ENCODE data around the gene COMMD10.

Gene COMMD10

DNA sequence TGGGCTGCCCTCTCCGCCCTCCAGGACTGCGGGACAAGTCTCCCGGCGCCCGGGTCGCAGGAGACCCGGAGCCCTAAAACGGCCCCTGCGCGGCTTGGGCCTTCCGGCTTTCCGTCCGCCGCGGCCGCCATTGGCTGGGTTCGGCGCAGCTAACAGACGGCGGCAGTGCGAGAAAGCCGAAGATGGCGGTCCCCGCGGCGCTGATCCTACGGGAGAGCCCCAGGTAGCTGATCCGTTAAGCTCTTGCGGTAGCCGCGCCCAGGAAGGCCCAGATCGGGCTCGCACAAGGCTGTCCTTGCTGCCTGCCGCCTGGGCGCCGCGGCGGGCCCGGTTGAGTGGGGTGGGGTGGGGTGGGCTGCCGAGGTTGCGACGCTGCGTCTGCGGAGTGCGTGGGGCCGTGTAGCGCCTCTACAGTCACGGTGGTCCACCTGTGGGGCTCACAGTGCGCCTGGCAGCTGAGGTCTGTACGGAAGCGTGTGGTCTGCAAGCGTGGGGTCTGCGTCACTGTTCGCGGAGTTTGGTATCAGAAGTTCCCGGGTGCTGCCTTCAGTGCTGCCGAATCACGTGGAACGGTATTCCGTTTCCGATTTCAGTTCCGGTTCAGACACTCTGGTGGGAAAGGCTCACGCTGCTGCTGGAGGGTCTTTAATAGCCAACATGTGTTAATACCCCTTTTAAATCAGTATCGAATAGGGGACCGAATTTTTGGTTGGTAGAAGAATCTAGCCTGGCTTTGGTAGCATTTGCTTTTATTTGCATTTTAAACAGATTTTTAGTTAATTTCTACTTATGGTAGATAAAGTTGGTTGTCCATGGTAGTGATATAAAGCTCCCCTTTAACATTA is at the start of gene COMMD10:
TSS of gene COMMD10 (plus strand) at position 155 of the 845 bp plus-strand sequence.
- peak; percentile 63 to 78 for DNase-seq (ENCODE audit: low read depth in 1 of 2, low spot score in 1 of 2)
- in situ Hi-C loops (cut with HindIII; ENCODE audit: low pct_unique_long_range_greater_than_20kb, low sequenced_read_pairs), result no loop called here
- TF ChIP-seq JUND (IDR thresholded peaks at IDR 0.05; ENCODE audit: low read depth), result no peak

DNA sequence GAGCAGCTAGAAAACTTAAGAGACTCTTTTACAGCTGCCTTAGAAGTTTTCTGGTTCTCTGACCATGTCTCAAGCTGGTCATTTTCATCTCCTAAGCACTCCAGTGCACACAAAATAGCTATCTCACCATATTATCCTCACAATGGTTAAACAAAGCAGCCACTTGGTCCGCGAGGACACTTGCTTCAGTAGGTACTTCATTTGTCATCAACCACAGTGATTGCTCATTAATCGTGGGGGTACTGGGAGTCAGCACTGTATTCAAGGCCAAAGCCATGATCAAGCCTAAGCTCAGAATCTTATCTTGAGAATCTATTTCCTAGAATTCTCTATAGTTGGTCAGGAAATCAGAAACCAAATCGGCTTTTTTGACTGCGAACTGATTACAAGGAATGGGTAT is 49.7 kb upstream of the COMMD10 start:
- TF ChIP-seq JUND (IDR thresholded peaks at IDR 0.05; ENCODE audit: low read depth), result no peak
- in situ Hi-C loops (cut with HindIII; ENCODE audit: low pct_unique_long_range_greater_than_20kb, low sequenced_read_pairs), result no loop called here
- DNase-seq (ENCODE audit: low read depth in 1 of 2, low spot score in 1 of 2), result no peak

DNA sequence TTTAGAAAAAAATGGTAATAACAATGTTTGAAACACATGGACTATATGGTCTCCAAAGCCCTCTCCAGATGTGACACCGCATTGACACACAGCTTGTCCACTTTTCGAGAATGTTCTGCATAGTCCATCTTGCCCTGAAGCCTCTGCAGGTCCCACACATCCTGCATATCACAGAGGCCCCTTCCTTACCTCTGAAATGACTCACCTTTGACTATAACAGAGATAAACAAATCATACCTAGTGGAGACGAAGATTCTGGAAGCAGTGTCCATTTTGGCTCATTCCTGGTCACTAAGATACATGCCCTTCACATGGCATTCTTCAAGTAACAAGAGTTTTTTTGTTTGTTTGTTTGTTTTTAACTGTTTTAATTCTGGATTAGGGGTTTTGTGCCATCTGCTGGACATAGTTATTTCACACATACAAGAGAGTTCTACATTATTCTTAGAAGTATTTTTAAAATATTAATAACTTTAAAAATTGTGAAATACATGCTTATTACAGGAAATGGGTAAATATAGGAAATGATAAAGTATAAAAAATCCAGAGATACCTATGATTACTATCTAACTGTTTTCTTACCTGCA is 47.5 kb upstream of the COMMD10 start:
- peak in 1 of 2 experiments; percentile 9 for DNase-seq (ENCODE audit: low read depth in 1 of 2, low spot score in 1 of 2)
- TF ChIP-seq JUND (IDR thresholded peaks at IDR 0.05; ENCODE audit: low read depth), result no peak
- in situ Hi-C loops (cut with HindIII; ENCODE audit: low pct_unique_long_range_greater_than_20kb, low sequenced_read_pairs), result no loop called here

DNA sequence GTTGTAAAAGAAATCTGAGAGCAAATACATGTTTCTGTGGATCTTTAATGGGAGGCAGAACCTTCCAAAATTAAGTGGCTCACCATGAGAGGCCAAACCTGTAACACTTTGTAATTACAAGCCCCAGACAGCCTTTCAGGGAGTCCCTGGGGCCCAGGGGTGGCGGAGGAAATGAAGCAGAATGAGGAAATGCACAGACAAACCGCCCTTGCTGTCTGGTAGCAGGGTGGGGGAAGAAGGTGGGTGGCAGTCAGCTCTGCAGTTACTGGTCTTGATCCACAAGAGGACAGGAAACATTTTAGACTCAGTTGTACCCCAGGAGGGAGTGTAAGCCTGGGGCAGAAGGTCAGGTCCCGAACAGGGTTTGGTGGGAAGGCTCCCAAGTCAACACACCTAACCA is 46.0 kb upstream of the COMMD10 start:
- TF ChIP-seq JUND (IDR thresholded peaks at IDR 0.05; ENCODE audit: low read depth), result no peak
- in situ Hi-C loops (cut with HindIII; ENCODE audit: low pct_unique_long_range_greater_than_20kb, low sequenced_read_pairs), result no loop called here
- no peak for DNase-seq (ENCODE audit: low read depth in 1 of 2, low spot score in 1 of 2)

DNA sequence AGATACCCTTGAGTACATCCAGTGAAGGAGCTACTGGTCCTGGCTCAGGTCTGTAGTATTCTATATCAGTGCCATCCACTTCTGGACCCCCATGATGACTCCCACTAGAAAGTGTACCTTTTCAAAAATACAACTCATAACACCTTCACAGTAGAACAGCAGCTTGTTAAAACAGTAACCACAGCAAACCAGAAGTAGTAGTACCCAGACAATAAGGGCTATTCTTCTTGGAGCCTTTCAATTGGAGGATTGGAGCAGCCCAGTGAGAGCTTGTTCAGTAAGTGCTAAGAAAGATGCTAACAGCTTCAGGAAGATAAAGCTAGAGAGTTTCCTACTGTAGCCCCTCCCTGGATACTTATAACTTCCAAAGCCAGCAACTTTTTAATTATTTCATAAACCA is 42.5 kb upstream of the COMMD10 start:
- DNase-seq (ENCODE audit: low read depth in 1 of 2, low spot score in 1 of 2), result no peak
- TF ChIP-seq JUND (IDR thresholded peaks at IDR 0.05; ENCODE audit: low read depth), result no peak
- in situ Hi-C loops (cut with HindIII; ENCODE audit: low pct_unique_long_range_greater_than_20kb, low sequenced_read_pairs), result no loop called here

DNA sequence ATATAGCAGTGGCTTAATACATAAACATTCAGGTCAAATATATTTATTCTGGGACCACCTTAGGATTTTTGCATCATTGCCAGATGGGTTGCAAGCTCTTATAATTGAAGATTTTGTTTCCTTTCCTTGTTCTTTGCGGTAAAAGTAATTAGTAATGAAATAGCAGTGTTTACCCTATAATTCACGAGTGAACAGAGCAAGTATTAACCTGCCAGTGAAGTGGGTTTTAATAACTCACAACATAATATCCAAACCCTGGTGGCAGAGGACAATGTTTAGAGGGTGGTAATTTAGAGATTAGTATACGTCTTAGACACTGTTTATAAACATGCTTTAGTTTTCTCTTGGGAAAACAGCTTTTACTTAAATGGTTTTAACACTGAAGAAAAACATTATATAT is 40.8 kb upstream of the COMMD10 start:
- no peak for TF ChIP-seq JUND (IDR thresholded peaks at IDR 0.05; ENCODE audit: low read depth)
- in situ Hi-C loops (cut with HindIII; ENCODE audit: low pct_unique_long_range_greater_than_20kb, low sequenced_read_pairs), result no loop called here
- no peak for DNase-seq (ENCODE audit: low read depth in 1 of 2, low spot score in 1 of 2)

DNA sequence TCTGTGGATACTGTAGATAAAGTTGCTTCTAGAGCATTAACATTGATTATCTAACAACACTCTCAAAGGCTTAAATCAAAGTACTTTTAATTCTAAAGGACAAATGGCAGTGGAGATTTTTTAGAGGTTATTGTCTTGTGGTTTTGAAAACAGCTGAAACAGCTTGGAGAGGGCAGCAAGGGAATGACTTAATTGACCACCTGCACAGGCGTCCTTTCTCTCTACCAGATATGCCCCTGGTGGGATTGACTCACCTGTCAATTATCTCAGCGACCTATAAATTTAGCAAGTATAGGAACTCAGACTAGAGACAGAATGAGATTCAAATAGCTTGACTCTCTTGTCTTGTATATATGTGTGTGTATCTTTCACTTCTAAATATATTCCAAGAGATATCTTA is 39.0 kb upstream of the COMMD10 start:
- DNase-seq (ENCODE audit: low read depth in 1 of 2, low spot score in 1 of 2), result no peak
- in situ Hi-C loops (cut with HindIII; ENCODE audit: low pct_unique_long_range_greater_than_20kb, low sequenced_read_pairs), result no loop called here
- TF ChIP-seq JUND (IDR thresholded peaks at IDR 0.05; ENCODE audit: low read depth), result no peak

DNA sequence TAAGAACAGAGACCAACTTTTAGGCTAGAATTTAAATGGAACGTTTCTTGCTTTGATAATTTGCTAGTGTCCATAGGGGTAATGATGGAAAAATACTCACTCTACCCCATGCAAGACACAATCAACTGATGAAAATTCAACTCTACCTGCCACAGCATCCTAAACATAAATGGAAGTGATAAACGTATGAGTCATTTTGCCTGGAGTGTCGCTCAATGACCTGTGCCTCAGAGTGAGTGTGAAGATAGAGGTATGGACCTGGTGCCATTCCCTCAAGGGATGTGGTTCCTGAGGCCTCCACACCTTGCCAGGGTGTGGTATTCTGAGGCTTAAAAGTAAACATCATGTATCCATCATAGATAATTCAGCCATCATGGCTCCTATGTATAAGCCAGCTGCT is 38.6 kb upstream of the COMMD10 start:
- no peak for DNase-seq (ENCODE audit: low read depth in 1 of 2, low spot score in 1 of 2)
- TF ChIP-seq JUND (IDR thresholded peaks at IDR 0.05; ENCODE audit: low read depth), result no peak
- in situ Hi-C loops (cut with HindIII; ENCODE audit: low pct_unique_long_range_greater_than_20kb, low sequenced_read_pairs), result no loop called here

DNA sequence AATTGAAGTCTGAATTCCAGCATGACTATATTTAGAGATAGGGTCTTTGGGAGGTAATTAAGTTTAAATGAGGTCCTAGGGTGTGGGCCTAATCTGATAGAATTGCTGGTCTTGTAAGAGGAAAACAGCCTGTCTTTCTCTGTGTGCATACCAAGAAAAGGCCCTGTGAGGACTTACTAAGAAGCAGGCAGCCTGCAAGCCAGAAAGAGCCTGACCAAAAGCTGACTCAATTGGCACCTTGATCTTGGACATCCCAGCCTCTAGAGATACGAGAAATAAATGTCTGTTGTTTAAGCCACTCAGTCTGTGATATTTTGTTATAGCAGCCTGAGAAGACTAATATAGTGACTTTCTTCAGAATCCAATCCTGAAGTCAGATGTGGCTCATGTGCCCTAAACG is 38.0 kb upstream of the COMMD10 start:
- no peak for TF ChIP-seq JUND (IDR thresholded peaks at IDR 0.05; ENCODE audit: low read depth)
- in situ Hi-C loops (cut with HindIII; ENCODE audit: low pct_unique_long_range_greater_than_20kb, low sequenced_read_pairs), result no loop called here
- DNase-seq (ENCODE audit: low read depth in 1 of 2, low spot score in 1 of 2), result no peak

DNA sequence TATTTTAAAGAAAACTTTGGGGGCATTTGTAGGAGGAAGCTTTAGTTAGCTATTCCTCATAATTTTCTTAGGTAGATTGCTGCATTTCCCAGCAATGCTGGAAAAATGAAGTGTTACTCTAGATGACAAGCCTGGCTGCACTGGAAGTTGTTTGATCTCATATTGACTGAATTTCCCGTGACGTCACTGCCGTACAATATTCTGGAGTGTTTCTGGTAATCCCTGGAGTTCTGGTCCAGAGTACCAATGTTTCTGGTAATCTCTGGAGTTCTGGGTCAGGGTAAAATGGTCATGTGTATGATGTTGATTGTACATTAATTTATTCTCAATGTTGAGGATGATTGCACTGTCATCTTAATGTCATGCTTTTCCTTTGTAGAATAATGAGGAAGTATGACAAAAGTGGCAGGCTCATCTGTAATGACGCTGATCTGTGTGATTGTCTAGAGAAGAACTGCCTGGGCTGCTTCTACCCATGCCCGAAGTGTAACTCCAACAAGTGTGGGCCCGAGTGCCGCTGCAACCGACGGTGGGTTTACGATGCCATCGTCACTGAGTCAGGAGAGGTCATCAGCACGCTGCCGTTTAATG is 26.4 kb upstream of the COMMD10 start:
- in situ Hi-C loops (cut with HindIII; ENCODE audit: low pct_unique_long_range_greater_than_20kb, low sequenced_read_pairs), result no loop called here
- DNase-seq (ENCODE audit: low read depth in 1 of 2, low spot score in 1 of 2), result no peak
- TF ChIP-seq JUND (IDR thresholded peaks at IDR 0.05; ENCODE audit: low read depth), result no peak

DNA sequence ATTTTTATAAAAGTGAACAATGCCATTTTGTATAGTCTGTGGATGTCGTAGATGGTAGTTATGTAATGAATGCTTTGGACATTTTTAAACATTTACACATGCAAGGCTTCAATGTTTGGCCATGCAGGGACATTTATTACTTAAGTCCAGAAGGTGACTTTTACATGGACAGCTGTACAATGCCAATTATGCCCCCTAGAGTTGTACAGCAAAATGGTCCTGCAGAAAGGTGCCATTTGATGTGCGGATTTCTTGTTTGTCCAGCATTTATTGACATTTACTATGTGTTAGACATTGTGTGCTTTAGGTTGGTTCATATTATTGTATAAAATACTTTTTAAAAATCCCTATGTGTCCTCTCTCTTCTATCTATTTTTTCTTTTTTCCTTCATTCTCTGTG is 22.5 kb upstream of the COMMD10 start:
- in situ Hi-C loops (cut with HindIII; ENCODE audit: low pct_unique_long_range_greater_than_20kb, low sequenced_read_pairs), result no loop called here
- no peak for TF ChIP-seq JUND (IDR thresholded peaks at IDR 0.05; ENCODE audit: low read depth)
- DNase-seq (ENCODE audit: low read depth in 1 of 2, low spot score in 1 of 2), result peak in 1 of 2 experiments; percentile 30

DNA sequence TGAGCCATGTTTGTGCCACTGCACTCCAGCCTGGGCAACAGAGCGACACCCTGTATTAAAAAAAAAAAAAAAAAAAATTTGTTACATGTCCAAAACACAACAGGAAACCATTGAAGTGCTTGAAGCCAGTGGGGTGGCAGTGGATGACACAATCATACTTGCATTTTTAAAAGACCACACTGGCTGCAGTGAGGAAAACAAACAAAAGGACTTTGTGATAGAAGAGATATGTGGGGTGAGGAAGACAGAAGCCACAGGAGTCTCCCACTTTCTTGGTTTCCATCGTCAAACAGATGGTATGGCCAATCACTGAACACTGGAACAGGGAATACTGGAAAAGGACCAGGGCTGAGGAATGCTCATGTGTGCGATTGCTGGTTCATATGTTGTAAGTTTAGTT is 20.9 kb upstream of the COMMD10 start:
- in situ Hi-C loops (cut with HindIII; ENCODE audit: low pct_unique_long_range_greater_than_20kb, low sequenced_read_pairs), result no loop called here
- DNase-seq (ENCODE audit: low read depth in 1 of 2, low spot score in 1 of 2), result no peak
- no peak for TF ChIP-seq JUND (IDR thresholded peaks at IDR 0.05; ENCODE audit: low read depth)

DNA sequence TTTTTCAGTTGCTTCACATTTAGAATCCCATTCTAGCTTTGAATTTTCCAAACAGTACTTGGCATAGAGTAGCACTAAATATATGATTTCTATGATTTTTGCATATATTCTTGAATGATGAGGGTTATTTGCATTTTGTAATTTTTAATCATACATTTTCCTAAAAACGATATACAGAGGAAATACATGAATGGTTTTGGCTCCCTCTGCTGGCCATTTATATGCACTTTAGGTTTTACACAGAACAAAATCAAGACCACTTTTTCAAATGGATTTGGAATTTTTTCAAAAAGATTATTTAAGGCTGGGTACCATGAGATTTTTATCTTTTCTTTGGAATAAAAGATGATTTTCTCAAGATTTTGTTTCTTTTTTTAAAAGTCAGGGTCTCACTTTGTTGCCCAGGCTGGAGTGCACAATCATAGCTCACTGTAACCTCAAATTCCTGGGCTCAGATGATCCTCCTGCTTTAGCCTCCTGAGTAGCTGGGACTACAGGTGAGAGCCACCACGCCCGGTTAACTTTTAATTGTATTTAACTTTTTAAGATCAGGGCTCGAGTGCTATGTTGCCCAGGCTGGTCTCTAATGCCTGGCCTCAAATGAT is 16.7 kb upstream of the COMMD10 start:
- in situ Hi-C loops (cut with HindIII; ENCODE audit: low pct_unique_long_range_greater_than_20kb, low sequenced_read_pairs), result no loop called here
- DNase-seq (ENCODE audit: low read depth in 1 of 2, low spot score in 1 of 2), result peak; percentile 20 to 60
- TF ChIP-seq JUND (IDR thresholded peaks at IDR 0.05; ENCODE audit: low read depth), result no peak

Measured in T47D (cell line).